ENCODE results near the gene AKR7A2.

AKR7A2 gene

GRCh38 chr1:19325958-19326747, 14.2 kb upstream of the AKR7A2 start:
- no peak for DNase-seq (ENCODE audit: low read depth)

- no peak for DNase-seq (ENCODE audit: low read depth)
Observed at GRCh38 chr1:19325368-19325957, 13.5 kb upstream of the AKR7A2 start.

- DNase-seq (ENCODE audit: low read depth) = no peak
Observed at GRCh38 chr1:19324665-19324990, 12.7 kb upstream of the AKR7A2 start.

- DNase-seq (ENCODE audit: low read depth) = no peak
Observed at GRCh38 chr1:19323987-19324664, 12.2 kb upstream of the AKR7A2 start.

GRCh38 chr1:19322481-19322880, 10.5 kb upstream of the AKR7A2 start:
- DNase-seq (ENCODE audit: low read depth) = no peak

- no peak for DNase-seq (ENCODE audit: low read depth)
Observed at GRCh38 chr1:19321071-19321470, 9.1 kb upstream of the AKR7A2 start.

- no peak for DNase-seq (ENCODE audit: low read depth)
Observed at GRCh38 chr1:19319196-19319595, 7.3 kb upstream of the AKR7A2 start.

GRCh38 chr1:19317126-19317910, 5.4 kb upstream of the AKR7A2 start:
- DNase-seq (ENCODE audit: low read depth) = no peak

GRCh38 chr1:19315378-19316198, 3.6 kb upstream of the AKR7A2 start:
- DNase-seq (ENCODE audit: low read depth) = no peak

GRCh38 chr1:19313961-19314882, 2.3 kb upstream of the AKR7A2 start:
- DNase-seq (ENCODE audit: low read depth) = no peak

GRCh38 chr1:19313636-19313959, 1.7 kb upstream of the AKR7A2 start:
- DNase-seq (ENCODE audit: low read depth) = no peak

GRCh38 chr1:19312782-19313635, 1.1 kb upstream of the AKR7A2 start:
- no peak for DNase-seq (ENCODE audit: low read depth)

GRCh38 chr1:19311503-19311930, 427 bp downstream of the AKR7A2 start:
- no peak for DNase-seq (ENCODE audit: low read depth)

- no peak for DNase-seq (ENCODE audit: low read depth)
Observed at GRCh38 chr1:19310720-19311502, 1.0 kb downstream of the AKR7A2 start.

- DNase-seq (ENCODE audit: low read depth) = no peak
Observed at GRCh38 chr1:19310061-19310460, 1.9 kb downstream of the AKR7A2 start.

- no peak for DNase-seq (ENCODE audit: low read depth)
Observed at GRCh38 chr1:19309123-19309813, 2.7 kb downstream of the AKR7A2 start.

- DNase-seq (ENCODE audit: low read depth) = no peak
Observed at GRCh38 chr1:19308509-19308907, 3.4 kb downstream of the AKR7A2 start.

All from T follicular helper cell (primary cell).